UCSD-AML1 (cell line): ENCODE results near the gene DMWD.

ENCODE experiments used
- DNase-seq: peaks from one replicate; lab custom pipeline; 2025; ENCODE audit not compliant: unreplicated experiment; lab: John Stamatoyannopoulos, UW

The DMWD gene

GRCh38 chr19:45789035-45789786 is 3.4 kb downstream of the DMWD start:
- DNase-seq: no peak

- no peak for DNase-seq
These were observed 6.1 kb downstream of the DMWD start for GRCh38 chr19:45786533-45786894.

GRCh38 chr19:45785781-45786532 is 6.7 kb downstream of the DMWD start:
- no peak for DNase-seq

GRCh38 chr19:45785097-45785496 is 7.5 kb downstream of the DMWD start:
- DNase-seq: no peak

GRCh38 chr19:45784096-45784495 is 8.5 kb downstream of the DMWD start:
- DNase-seq: no peak

- DNase-seq: no peak
These were observed 9.5 kb downstream of the DMWD start for GRCh38 chr19:45782820-45783785.

- DNase-seq: no peak
These were observed 10.4 kb downstream of the DMWD start, which contains the start of gene DMPK for GRCh38 chr19:45782162-45782691. TSS of gene DMPK (minus strand) at chr19:45782490. CDS start at chr19:45782352, 138 bp downstream.

- DNase-seq: no peak
These were observed 11.2 kb downstream of the DMWD start for GRCh38 chr19:45781214-45782161.

GRCh38 chr19:45780448-45781213 is 12.0 kb downstream of the DMWD start:
- no peak for DNase-seq

GRCh38 chr19:45780146-45780447 is 12.5 kb downstream of the DMWD start:
- no peak for DNase-seq

GRCh38 chr19:45779231-45780145 is 13.2 kb downstream of the DMWD start:
- peak; percentile 85 for DNase-seq

GRCh38 chr19:45778010-45778661 is 14.5 kb downstream of the DMWD start:
- no peak for DNase-seq

- DNase-seq: no peak
These were observed 15.2 kb downstream of the DMWD start for GRCh38 chr19:45777395-45777961.

- no peak for DNase-seq
These were observed 17.9 kb downstream of the DMWD start for GRCh38 chr19:45774765-45775164.

- DNase-seq: no peak
These were observed 19.3 kb downstream of the DMWD start for GRCh38 chr19:45773384-45773783.

GRCh38 chr19:45772912-45773311 is 19.7 kb downstream of the DMWD start:
- DNase-seq: no peak

GRCh38 chr19:45772130-45772840 is 20.4 kb downstream of the DMWD start:
- DNase-seq: no peak
